Esophagus mucosa (tissue), 1 donor: ENCODE results near the gene CMIP. TPM values are rescaled to one million over a fixed set of nuclear protein-coding genes. Genes with fewer than 3 reads are reported as not detected.
"Not testable (repeated sequence)": the region's sequence is repeated elsewhere in the genome, so short reads cannot be mapped to it uniquely, and the experiment has no call there.

Experiments used
- ATAC-seq: fragments of 200-7000 bp; cut with Tn5 transposase; one replicate; pipeline ENCODE4 v1.9.1; 2020
- total RNA-seq: library from RNA; stranded (reverse); gene quantifications from one replicate; pipeline ENCODE4 v1.2.4, GENCODE V29; 2023
- donor health status: DM: yes; HTN: yes; CAD: no.

The CMIP gene
- total RNA-seq, 1 donor from 2014 or later, result 47.0 TPM

- peak; percentile 70 for ATAC-seq
These were observed 278.6 kb downstream of the CMIP start for GRCh38 chr16:81723098-81723723.

GRCh38 chr16:81728435-81728834, 283.8 kb downstream of the CMIP start:
- no peak for ATAC-seq

GRCh38 chr16:81729451-81729850, 284.8 kb downstream of the CMIP start:
- peak; percentile 2 for ATAC-seq

GRCh38 chr16:81730090-81731051, 285.8 kb downstream of the CMIP start:
- ATAC-seq, result peak; percentile 92

GRCh38 chr16:81731649-81732048, 287.0 kb downstream of the CMIP start:
- no peak for ATAC-seq

GRCh38 chr16:81732699-81733098, 288.1 kb downstream of the CMIP start:
- ATAC-seq, result no peak

- no peak for ATAC-seq
These were observed 288.7 kb downstream of the CMIP start for GRCh38 chr16:81733295-81733694.

- no peak for ATAC-seq
These were observed 290.2 kb downstream of the CMIP start for GRCh38 chr16:81734632-81735434.

GRCh38 chr16:81737885-81738536, 293.4 kb downstream of the CMIP start:
- ATAC-seq, result peak; percentile 96

- ATAC-seq, result peak; percentile 37
These were observed 294.3 kb downstream of the CMIP start for GRCh38 chr16:81738783-81739496.

GRCh38 chr16:81739503-81739902, 294.9 kb downstream of the CMIP start:
- no peak for ATAC-seq

- ATAC-seq, result peak; percentile 10
These were observed 295.6 kb downstream of the CMIP start for GRCh38 chr16:81740169-81740568.

- ATAC-seq, result not testable (repeated sequence)
These were observed 296.8 kb downstream of the CMIP start for GRCh38 chr16:81741430-81741770.

- ATAC-seq, result no peak
These were observed 299.8 kb downstream of the CMIP start for GRCh38 chr16:81744385-81744784.

- ATAC-seq, result no peak
These were observed 300.3 kb downstream of the CMIP start for GRCh38 chr16:81744911-81745310.

- peak; percentile 73 for ATAC-seq
These were observed 301.3 kb downstream of the CMIP start for GRCh38 chr16:81745704-81746558.

- no peak for ATAC-seq
These were observed 302.0 kb downstream of the CMIP start for GRCh38 chr16:81746566-81746965.

GRCh38 chr16:81748476-81749198, 304.0 kb downstream of the CMIP start:
- ATAC-seq, result no peak

GRCh38 chr16:81752225-81752875, 307.7 kb downstream of the CMIP start:
- peak; percentile 48 for ATAC-seq

GRCh38 chr16:81752876-81753227, 308.2 kb downstream of the CMIP start:
- ATAC-seq, result no peak
